Upper lobe of right lung (tissue), 1 donor: ENCODE data around the gene FCHSD1. TPM values are rescaled to one million over a fixed set of nuclear protein-coding genes. Genes with fewer than 3 reads are reported as not detected.
A peak's percentile ranks its signal among the peaks of the same experiment; 100 is the strongest.

Experiments
- ATAC-seq: fragments of 200-7000 bp; cut with Tn5 transposase; one replicate; pipeline ENCODE4 v1.9.1; 2020; ENCODE audit warnings: mild to moderate bottlenecking, moderate library complexity
- DNase-seq: peaks from one replicate; pipeline ENCODE4 v3.0.0-alpha.2; 2020
- H3K27ac ChIP-seq: fragments of 200-600 bp; one replicate; pipeline ENCODE4 v1.8.0; 2022
- H3K27me3 ChIP-seq: fragments of 200-600 bp; one replicate; pipeline ENCODE4 v1.8.0; 2022; ENCODE audit warnings: mild to moderate bottlenecking
- H3K36me3 ChIP-seq: fragments of 200-600 bp; one replicate; pipeline ENCODE4 v1.8.0; 2022
- H3K4me1 ChIP-seq: fragments of 200-600 bp; one replicate; pipeline ENCODE4 v1.8.0; 2022
- H3K4me3 ChIP-seq: fragments of 200-600 bp; one replicate; pipeline ENCODE4 v1.8.0; 2022; ENCODE audit warnings: mild to moderate bottlenecking
- H3K9me3 ChIP-seq: fragments of 200-600 bp; one replicate; pipeline ENCODE4 v1.8.0; 2022
- CTCF ChIP-seq: fragments of 200-600 bp; IDR thresholded peaks from one replicate; pipeline ENCODE4 v1.8.0; 2022; ENCODE audit warnings: antibody characterized with exemption
- intact Hi-C: fragments of 100-400 bp; cut with DNase I; formaldehyde crosslinking; loops from one replicate; pipeline ENCODE4 v1.11.0; 2022
- total RNA-seq: library from RNA; stranded (reverse); fragmentation: NEBNext Ultra II Directional; extraction: Animal tissue kit (Norgen Biotek cat#: 25700); gene quantifications from one replicate; pipeline ENCODE4 v1.2.1, GENCODE V29; 2021
- donor health status: DM: no; HTN: yes; CAD: no; lungs with severe emphysema.

Gene FCHSD1
- total RNA-seq, 1 donor from 2014 or later = 13.6 TPM

- no peak for TF ChIP-seq CTCF
- ATAC-seq (peak; percentile 4), DNase-seq (no peak)
- no peaks in the 10 kb centered on the region for H3K27me3 ChIP-seq
- H3K9me3 ChIP-seq = no peaks in the 10 kb centered on the region
- intact Hi-C loops = no loop called here
- no peak overlapping the region for H3K27ac ChIP-seq
- H3K4me3 ChIP-seq = no peak overlapping the region
- peaks cover 7% of the 10 kb centered on the region for H3K36me3 ChIP-seq
- no peaks in the 10 kb centered on the region for H3K4me1 ChIP-seq
Observed at GRCh38 chr5:141672071-141672840, 21.0 kb upstream of the FCHSD1 start.

GRCh38 chr5:141669520-141669919 lies 18.3 kb upstream of the FCHSD1 start:
- Histone ChIP-seq H3K36me3 (peaks cover 10% of the 10 kb centered on the region), H3K27ac (no peak overlapping the region), H3K4me1 (no peaks in the 10 kb centered on the region), H3K4me3 (no peak overlapping the region), H3K9me3 (no peaks in the 10 kb centered on the region), H3K27me3 (no peaks in the 10 kb centered on the region)
- no peak for ATAC-seq
- no peak for TF ChIP-seq CTCF
- no peak for DNase-seq
- intact Hi-C loops = no loop called here

GRCh38 chr5:141668601-141669265 lies 17.5 kb upstream of the FCHSD1 start:
- no peaks in the 10 kb centered on the region for H3K4me1 ChIP-seq
- H3K27me3 ChIP-seq = no peaks in the 10 kb centered on the region
- DNase-seq (no peak), ATAC-seq (no peak)
- TF ChIP-seq CTCF = no peak
- no peak overlapping the region for H3K4me3 ChIP-seq
- intact Hi-C loops = no loop called here
- no peaks in the 10 kb centered on the region for H3K9me3 ChIP-seq
- H3K27ac ChIP-seq = no peak overlapping the region
- H3K36me3 ChIP-seq = peaks cover 14% of the 10 kb centered on the region

- Histone ChIP-seq H3K36me3 (peaks cover 7% of the 10 kb centered on the region), H3K27me3 (no peaks in the 10 kb centered on the region), H3K9me3 (no peaks in the 10 kb centered on the region), H3K4me1 (no peaks in the 10 kb centered on the region), H3K4me3 (no peak overlapping the region), H3K27ac (no peak overlapping the region)
- intact Hi-C loops = no loop called here
- no peak for TF ChIP-seq CTCF
- ATAC-seq (no peak), DNase-seq (no peak)
Observed at GRCh38 chr5:141665995-141666940, 15.1 kb upstream of the FCHSD1 start.

GRCh38 chr5:141664733-141665461 lies 13.7 kb upstream of the FCHSD1 start:
- Histone ChIP-seq H3K4me1 (no peaks in the 10 kb centered on the region), H3K27me3 (no peaks in the 10 kb centered on the region), H3K36me3 (peaks cover 7% of the 10 kb centered on the region), H3K27ac (no peak overlapping the region), H3K4me3 (no peak overlapping the region), H3K9me3 (no peaks in the 10 kb centered on the region)
- peak; percentile 99 for ATAC-seq
- peak; percentile 89 for DNase-seq
- peak; percentile 95 for TF ChIP-seq CTCF
- intact Hi-C loops = no loop called here
